Measurements from ENCODE around the gene MLH3.

MLH3 gene

DNA sequence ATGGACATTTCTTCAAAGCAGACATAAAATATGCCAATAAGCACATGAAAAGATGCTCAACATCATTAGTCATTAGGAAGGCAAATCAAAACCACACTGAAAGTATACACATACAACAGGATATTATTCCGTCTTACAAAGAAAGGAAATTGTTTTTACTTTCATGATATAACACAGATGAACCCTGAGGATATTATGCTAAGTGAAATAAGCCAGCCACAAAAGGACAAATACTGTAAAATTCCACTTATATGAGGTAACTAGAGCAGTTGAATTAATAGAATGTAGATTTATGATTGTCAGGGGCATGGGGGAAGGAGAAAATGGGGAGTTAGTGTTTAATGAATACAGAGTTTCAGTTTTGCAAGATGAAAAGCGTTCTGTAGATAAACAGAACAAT is 8.4 kb upstream of the MLH3 start:
- Mint-ChIP-seq H3K36me3 (peaks cover 49% of the 10 kb centered on the region), H3K9me3 (peaks cover 3% of the 10 kb centered on the region), H3K4me3 (no peak overlapping the region), H3K27ac (no peak overlapping the region), H3K27me3 (no peaks in the 10 kb centered on the region), H3K4me1 (peaks cover 59% of the 10 kb centered on the region)
- DNase-seq, result no peak
- CTCF ChIA-PET, result no interaction called here

GRCh38 chr14:75054421-75054820 is 3.2 kb upstream of the MLH3 start:
- CTCF ChIA-PET, result no interaction called here
- no peak overlapping the region for H3K27ac Mint-ChIP-seq
- DNase-seq, result no peak
- peaks cover 4% of the 10 kb centered on the region for H3K27me3 Mint-ChIP-seq
- no peaks in the 10 kb centered on the region for H3K9me3 Mint-ChIP-seq
- H3K36me3 Mint-ChIP-seq, result peaks cover 46% of the 10 kb centered on the region
- peaks cover 60% of the 10 kb centered on the region for H3K4me1 Mint-ChIP-seq
- no peak overlapping the region for H3K4me3 Mint-ChIP-seq

- peaks cover 4% of the 10 kb centered on the region for H3K27me3 Mint-ChIP-seq
- H3K27ac Mint-ChIP-seq, result no peak overlapping the region
- CTCF ChIA-PET, result no interaction called here
- H3K9me3 Mint-ChIP-seq, result no peaks in the 10 kb centered on the region
- no peak overlapping the region for H3K4me3 Mint-ChIP-seq
- DNase-seq, result no peak
- H3K36me3 Mint-ChIP-seq, result peaks cover 42% of the 10 kb centered on the region
- peaks cover 57% of the 10 kb centered on the region for H3K4me1 Mint-ChIP-seq
Measured at GRCh38 chr14:75053396-75054291, 2.4 kb upstream of the MLH3 start.

DNA sequence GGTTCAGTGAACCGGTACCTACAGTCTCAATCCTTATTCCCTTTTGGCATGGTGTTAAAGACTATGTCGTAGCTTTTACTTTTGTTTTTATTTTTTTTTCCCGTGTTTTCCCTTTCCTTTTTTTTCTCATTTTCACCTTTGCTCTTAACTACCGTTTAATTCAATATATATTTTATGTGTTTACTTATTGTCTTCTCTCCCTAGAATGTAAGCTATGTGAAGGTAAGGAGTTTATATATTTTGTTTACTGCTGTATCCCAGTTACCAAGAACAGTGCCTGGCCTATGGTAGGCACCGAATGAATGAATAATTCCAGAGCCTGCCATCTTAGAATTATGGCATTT is 261 bp upstream of the MLH3 start:
- DNase-seq, result no peak
- peaks cover 4% of the 10 kb centered on the region for H3K27me3 Mint-ChIP-seq
- no peaks in the 10 kb centered on the region for H3K9me3 Mint-ChIP-seq
- CTCF ChIA-PET, result no interaction called here
- peaks cover 54% of the 10 kb centered on the region for H3K4me1 Mint-ChIP-seq
- peak overlapping the region; percentile 86 for H3K4me3 Mint-ChIP-seq
- peak overlapping the region; percentile 88 for H3K27ac Mint-ChIP-seq
- peaks cover 41% of the 10 kb centered on the region for H3K36me3 Mint-ChIP-seq

DNA sequence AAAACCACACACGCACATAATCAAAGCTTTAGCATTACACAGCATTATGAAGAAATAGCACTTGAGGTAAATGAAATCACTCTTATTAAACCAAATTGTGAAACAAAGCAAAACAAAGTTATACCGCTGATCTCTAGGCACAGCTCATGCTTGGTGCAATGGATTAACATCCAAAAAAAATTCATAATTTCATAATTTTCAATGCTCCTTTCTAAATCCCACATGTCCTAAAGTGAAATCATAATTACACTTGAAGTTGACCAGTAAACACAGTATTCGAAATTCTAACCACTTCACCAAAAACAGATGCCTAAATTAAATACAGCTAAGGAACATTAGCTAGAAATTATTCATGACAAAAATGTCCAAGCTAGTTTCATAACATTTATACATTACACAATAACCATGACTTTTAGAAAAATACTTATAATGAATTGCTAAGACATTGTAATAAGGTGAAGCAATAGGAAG is 1.5 kb downstream of the MLH3 start:
- DNase-seq, result no peak
- Mint-ChIP-seq H3K36me3 (peaks cover 32% of the 10 kb centered on the region), H3K4me1 (peaks cover 48% of the 10 kb centered on the region), H3K27ac (no peak overlapping the region), H3K9me3 (no peaks in the 10 kb centered on the region), H3K27me3 (peaks cover 4% of the 10 kb centered on the region), H3K4me3 (peak overlapping the region; percentile 86)
- CTCF ChIA-PET, result interaction anchor here (1.3 to 2.2 kb wide), 3 partner anchors 102 to 191 kb away, joined by 3 to 6 read pairs (median 4); no protein-coding TSS in a partner anchor

DNA sequence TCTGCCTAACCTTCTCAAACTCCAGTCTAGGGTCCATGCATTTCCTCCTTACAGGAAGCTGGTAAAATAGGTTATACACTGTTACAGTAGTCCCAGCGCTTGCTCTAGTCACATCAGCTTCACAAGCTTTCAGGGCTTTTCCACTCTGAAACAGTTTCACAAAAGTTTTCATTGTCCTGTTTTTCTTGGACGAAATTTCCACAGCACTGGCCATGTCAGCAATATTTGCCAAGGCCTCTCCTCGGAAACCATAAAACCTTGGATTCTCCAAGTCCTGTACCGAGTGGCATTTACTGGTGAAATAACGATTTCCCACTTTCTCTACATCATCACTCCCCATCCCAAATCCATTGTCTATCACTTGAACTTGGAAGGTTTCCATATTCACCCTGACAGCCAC is 2.1 kb downstream of the MLH3 start:
- peaks cover 47% of the 10 kb centered on the region for H3K4me1 Mint-ChIP-seq
- peaks cover 4% of the 10 kb centered on the region for H3K27me3 Mint-ChIP-seq
- DNase-seq, result no peak
- CTCF ChIA-PET, result interaction anchor here (0.9 to 2.2 kb wide), 6 partner anchors 39 to 190 kb away, joined by 3 to 6 read pairs (median 4); no protein-coding TSS in a partner anchor
- H3K4me3 Mint-ChIP-seq, result no peak overlapping the region
- peaks cover 27% of the 10 kb centered on the region for H3K36me3 Mint-ChIP-seq
- no peaks in the 10 kb centered on the region for H3K9me3 Mint-ChIP-seq
- no peak overlapping the region for H3K27ac Mint-ChIP-seq

DNA sequence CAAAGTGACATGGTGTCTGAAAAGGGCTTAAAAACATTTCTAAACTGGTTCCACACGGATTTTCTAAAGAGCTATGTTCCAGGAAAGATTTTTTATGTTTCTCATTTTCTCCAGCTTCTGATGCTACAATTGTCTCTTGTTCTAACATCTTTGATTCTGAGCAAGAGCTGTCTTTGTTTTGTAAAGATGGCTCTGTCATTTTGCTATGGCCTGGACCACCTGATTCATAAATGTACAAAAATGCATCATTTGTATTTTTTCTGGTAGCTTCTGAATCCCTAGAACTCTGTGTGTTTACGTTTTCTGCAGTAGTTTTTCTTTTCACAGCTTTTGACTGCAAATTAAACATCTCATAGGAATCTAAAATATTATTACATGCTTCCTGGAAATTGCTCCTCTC is 3.2 kb downstream of the MLH3 start:
- no peak overlapping the region for H3K4me3 Mint-ChIP-seq
- CTCF ChIA-PET, result interaction anchor here (1.3 to 2.2 kb wide), 3 partner anchors 40 to 142 kb away, joined by 3 to 6 read pairs (median 4); no protein-coding TSS in a partner anchor

DNA sequence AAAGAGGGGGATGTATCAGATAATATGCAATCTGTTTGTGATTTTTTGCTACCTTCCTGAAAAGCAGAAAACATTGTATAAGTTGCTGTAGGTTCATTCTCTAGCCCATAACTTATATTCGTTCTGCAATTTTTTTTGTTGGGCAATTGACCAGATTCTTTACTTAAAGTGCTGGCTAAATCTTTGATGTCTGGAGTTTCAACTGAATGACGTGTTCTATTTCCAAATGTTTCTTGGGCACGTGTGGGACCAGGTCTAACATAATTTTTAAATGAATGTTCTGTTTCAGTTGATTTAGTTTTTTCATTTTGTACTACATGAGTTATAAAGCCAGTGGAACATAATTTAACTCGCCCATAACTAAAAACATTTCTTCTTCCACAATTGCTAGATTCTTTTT is 3.8 kb downstream of the MLH3 start:
- peaks cover 4% of the 10 kb centered on the region for H3K27me3 Mint-ChIP-seq
- H3K27ac Mint-ChIP-seq, result no peak overlapping the region
- CTCF ChIA-PET, result interaction anchor here (1.9 kb wide), 1 partner anchor 142 kb away, joined by 4 read pairs; no protein-coding TSS in a partner anchor
- DNase-seq, result no peak
- H3K4me1 Mint-ChIP-seq, result peaks cover 32% of the 10 kb centered on the region
- no peaks in the 10 kb centered on the region for H3K9me3 Mint-ChIP-seq
- no peak overlapping the region for H3K4me3 Mint-ChIP-seq
- H3K36me3 Mint-ChIP-seq, result peaks cover 15% of the 10 kb centered on the region

More for the DNA sequence above, 3.2 kb downstream of the MLH3 start:
- H3K4me1 Mint-ChIP-seq, result peaks cover 38% of the 10 kb centered on the region
- H3K27me3 Mint-ChIP-seq, result peaks cover 4% of the 10 kb centered on the region
- no peaks in the 10 kb centered on the region for H3K9me3 Mint-ChIP-seq
- no peak for DNase-seq
- H3K36me3 Mint-ChIP-seq, result peaks cover 21% of the 10 kb centered on the region
- H3K27ac Mint-ChIP-seq, result no peak overlapping the region

GRCh38 chr14:75046899-75047298 is 4.4 kb downstream of the MLH3 start:
- no peak overlapping the region for H3K27ac Mint-ChIP-seq
- DNase-seq, result no peak
- peaks cover 15% of the 10 kb centered on the region for H3K36me3 Mint-ChIP-seq
- no peaks in the 10 kb centered on the region for H3K9me3 Mint-ChIP-seq
- CTCF ChIA-PET, result no interaction called here
- peaks cover 4% of the 10 kb centered on the region for H3K27me3 Mint-ChIP-seq
- H3K4me1 Mint-ChIP-seq, result peaks cover 27% of the 10 kb centered on the region
- H3K4me3 Mint-ChIP-seq, result no peak overlapping the region

GRCh38 chr14:75046275-75046674 is 5.0 kb downstream of the MLH3 start:
- Mint-ChIP-seq H3K4me1 (peaks cover 23% of the 10 kb centered on the region), H3K36me3 (peaks cover 15% of the 10 kb centered on the region), H3K4me3 (no peak overlapping the region), H3K27ac (no peak overlapping the region), H3K27me3 (peaks cover 2% of the 10 kb centered on the region), H3K9me3 (no peaks in the 10 kb centered on the region)
- CTCF ChIA-PET, result interaction anchor here (1.7 kb wide), 1 partner anchor 186 kb away, joined by 3 read pairs; no protein-coding TSS in a partner anchor
- DNase-seq, result no peak

- H3K9me3 Mint-ChIP-seq, result no peaks in the 10 kb centered on the region
- H3K27me3 Mint-ChIP-seq, result no peaks in the 10 kb centered on the region
- no peak overlapping the region for H3K4me3 Mint-ChIP-seq
- peaks cover 15% of the 10 kb centered on the region for H3K36me3 Mint-ChIP-seq
- H3K4me1 Mint-ChIP-seq, result peaks cover 10% of the 10 kb centered on the region
- no peak for DNase-seq
- H3K27ac Mint-ChIP-seq, result no peak overlapping the region
- CTCF ChIA-PET, result interaction anchor here (0.9 to 1.7 kb wide), 2 partner anchors 43 to 184 kb away, joined by 3 to 4 read pairs; no protein-coding TSS in a partner anchor
Measured at GRCh38 chr14:75044752-75045151, 6.5 kb downstream of the MLH3 start.

DNA sequence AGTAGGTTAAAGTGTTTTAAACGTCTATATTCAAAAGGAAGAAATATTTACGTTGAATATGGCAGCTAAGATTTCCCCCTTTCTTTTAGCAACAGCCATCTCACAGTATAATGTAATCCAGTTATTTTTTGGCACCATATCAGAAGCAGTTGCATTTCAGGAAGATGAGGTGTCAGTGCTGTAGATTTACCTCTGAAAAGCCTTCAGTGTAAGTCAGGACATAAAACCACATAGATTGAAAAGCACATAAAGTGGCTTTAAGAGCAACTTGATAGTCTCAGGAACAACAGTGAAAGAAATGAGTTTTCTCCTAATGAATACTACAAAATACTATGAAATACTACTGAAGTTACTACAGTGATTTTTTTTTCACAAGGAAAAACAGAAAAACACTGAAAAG is 6.9 kb downstream of the MLH3 start:
- no peak for DNase-seq
- H3K9me3 Mint-ChIP-seq, result no peaks in the 10 kb centered on the region
- H3K27ac Mint-ChIP-seq, result no peak overlapping the region
- H3K27me3 Mint-ChIP-seq, result no peaks in the 10 kb centered on the region
- no peak overlapping the region for H3K4me3 Mint-ChIP-seq
- CTCF ChIA-PET, result no interaction called here
- H3K36me3 Mint-ChIP-seq, result peaks cover 13% of the 10 kb centered on the region
- peaks cover 9% of the 10 kb centered on the region for H3K4me1 Mint-ChIP-seq

DNA sequence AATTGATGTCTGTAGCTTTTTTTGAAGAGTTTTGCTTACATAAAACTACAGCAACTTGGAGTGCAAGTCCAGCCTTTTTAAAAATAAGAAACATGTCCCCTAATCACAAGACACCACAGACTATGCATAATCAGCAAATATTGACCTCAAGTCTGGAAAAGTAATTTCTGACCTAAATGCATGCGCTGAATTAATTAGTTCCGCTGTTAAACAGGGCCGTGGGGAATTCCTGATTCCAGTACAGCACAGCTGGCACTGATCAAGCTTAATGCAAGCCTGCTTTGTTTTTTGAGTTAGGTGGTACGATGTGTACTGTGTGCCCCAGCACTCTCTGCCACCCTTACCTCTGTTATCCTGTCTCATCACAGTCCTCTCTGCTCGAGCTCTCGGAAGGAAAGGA is 9.2 kb downstream of the MLH3 start:
- DNase-seq, result no peak
- peaks cover 12% of the 10 kb centered on the region for H3K36me3 Mint-ChIP-seq
- no peaks in the 10 kb centered on the region for H3K27me3 Mint-ChIP-seq
- H3K9me3 Mint-ChIP-seq, result no peaks in the 10 kb centered on the region
- no peak overlapping the region for H3K4me3 Mint-ChIP-seq
- H3K27ac Mint-ChIP-seq, result no peak overlapping the region
- peaks cover 7% of the 10 kb centered on the region for H3K4me1 Mint-ChIP-seq
- CTCF ChIA-PET, result interaction anchor here (0.9 kb wide), 1 partner anchor 96 kb away, joined by 3 read pairs; no protein-coding TSS in a partner anchor

DNA sequence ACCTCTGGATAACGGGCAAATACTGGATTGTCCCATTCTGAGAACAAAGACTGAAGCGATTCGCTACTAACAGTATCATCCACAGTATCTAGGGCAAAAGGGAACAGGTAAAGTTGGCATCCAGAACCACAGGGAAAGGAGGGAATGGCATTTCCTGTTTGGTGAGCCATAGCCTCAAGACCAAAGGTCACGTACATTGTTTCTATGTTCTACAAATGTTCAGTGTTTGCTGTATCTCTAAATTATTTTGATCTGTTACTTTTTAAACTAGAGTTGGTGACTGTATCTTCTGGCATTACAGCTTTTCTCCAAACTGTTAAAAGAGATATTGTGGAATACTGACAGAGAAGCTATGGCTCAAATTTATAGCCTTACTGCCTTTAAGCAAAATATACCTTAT is 9.7 kb downstream of the MLH3 start:
- Mint-ChIP-seq H3K4me1 (peaks cover 7% of the 10 kb centered on the region), H3K27me3 (no peaks in the 10 kb centered on the region), H3K9me3 (no peaks in the 10 kb centered on the region), H3K4me3 (no peak overlapping the region), H3K36me3 (peaks cover 13% of the 10 kb centered on the region), H3K27ac (no peak overlapping the region)
- DNase-seq, result no peak
- CTCF ChIA-PET, result interaction anchor here (0.9 kb wide), 1 partner anchor 96 kb away, joined by 3 read pairs; no protein-coding TSS in a partner anchor

DNA sequence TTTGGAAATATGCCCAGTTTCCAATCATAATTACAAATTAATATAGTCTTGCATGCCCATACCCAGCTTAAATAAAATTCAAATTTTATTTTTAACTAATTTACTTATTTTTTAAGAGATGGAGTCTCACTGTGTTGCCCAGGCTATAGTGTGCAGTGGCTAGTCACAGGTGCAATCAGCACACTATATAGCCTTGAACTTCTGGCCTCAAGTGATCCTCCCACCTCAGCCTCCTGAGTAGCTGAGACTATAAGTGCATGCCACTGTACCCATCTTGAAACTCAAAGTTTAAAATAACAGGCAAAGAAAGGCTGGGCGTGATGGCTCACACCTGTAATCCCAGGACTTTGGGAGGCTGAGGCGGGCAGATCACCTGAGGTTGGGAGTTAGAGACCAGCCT is 10.3 kb downstream of the MLH3 start:
- Mint-ChIP-seq H3K27ac (no peak overlapping the region), H3K27me3 (no peaks in the 10 kb centered on the region), H3K4me3 (no peak overlapping the region), H3K4me1 (peaks cover 7% of the 10 kb centered on the region), H3K9me3 (no peaks in the 10 kb centered on the region), H3K36me3 (peaks cover 10% of the 10 kb centered on the region)
- CTCF ChIA-PET, result no interaction called here
- DNase-seq, result no peak
